ENCODE measurements around the gene PAX2. TPM values are rescaled to one million over a fixed set of nuclear protein-coding genes. Genes with fewer than 3 reads are reported as not detected.

PAX2 gene
- not detected in 2 replicates for polyA plus RNA-seq

DNA sequence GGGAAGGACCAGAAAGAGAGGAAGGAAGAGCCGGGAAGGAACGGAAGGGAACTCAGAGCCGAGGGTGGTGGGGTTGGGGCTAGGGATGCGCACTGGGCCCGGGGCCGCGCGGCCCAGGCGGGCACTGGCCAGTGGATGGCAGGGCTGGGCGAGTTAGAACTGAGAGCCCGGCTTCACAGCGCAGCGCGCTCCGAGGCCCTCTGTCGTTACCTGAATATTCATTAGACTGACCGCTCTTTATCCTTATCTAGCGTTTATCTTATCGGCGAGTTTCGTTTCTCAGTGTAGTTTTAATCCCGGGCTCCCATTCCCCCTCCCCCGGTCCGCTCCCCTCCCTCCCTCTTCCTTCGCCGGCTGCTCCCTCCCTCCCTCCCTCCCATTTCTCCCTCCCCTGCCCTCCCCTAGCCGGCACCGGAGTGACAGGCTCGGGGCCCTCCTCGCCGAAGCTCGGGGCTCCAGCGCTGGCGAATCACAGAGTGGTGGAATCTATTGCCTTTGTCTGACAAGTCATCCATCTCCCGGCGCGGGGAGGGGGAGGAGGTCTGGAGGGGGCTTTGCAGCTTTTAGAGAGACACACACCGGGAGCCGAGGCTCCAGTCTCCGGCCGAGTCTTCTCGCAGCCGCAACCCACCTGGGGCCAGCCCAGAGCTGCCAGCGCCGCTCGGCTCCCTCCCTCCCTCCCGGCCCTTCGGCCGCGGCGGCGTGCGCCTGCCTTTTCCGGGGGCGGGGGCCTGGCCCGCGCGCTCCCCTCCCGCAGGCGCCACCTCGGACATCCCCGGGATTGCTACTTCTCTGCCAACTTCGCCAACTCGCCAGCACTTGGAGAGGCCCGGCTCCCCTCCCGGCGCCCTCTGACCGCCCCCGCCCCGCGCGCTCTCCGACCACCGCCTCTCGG lies at the start of gene PAX2:
TSS of gene PAX2 (plus strand) at position 596 of the 895 bp plus-strand sequence. CDS start 679 bp downstream, outside the sequence.

Other genes starting within 250 kb of the PAX2 start
- gene SEC31B, start 225.7 kb upstream of the PAX2 start, polyA plus RNA-seq, result 1.6 and 3.7 TPM in 2 replicates
- 586 and 756 TPM in 2 replicates for gene NDUFB8, start 215.7 kb upstream of the PAX2 start, polyA plus RNA-seq
- 2.3 and 3.1 TPM in 2 replicates for gene HIF1AN, start 209.6 kb upstream of the PAX2 start, polyA plus RNA-seq
- gene SLF2, start 167.4 kb downstream of the PAX2 start, polyA plus RNA-seq, result 4.8 and 10.6 TPM in 2 replicates
- gene SEMA4G, start 223.9 kb downstream of the PAX2 start, polyA plus RNA-seq, result 40.3 and 76.9 TPM in 2 replicates
- 77.6 and 90.6 TPM in 2 replicates for gene MRPL43, start 241.9 kb downstream of the PAX2 start, polyA plus RNA-seq
- 1.5 and 1.9 TPM in 2 replicates for gene TWNK, start 242.0 kb downstream of the PAX2 start, polyA plus RNA-seq